B cell (primary cell): ENCODE data around the gene OST4. TPM values are rescaled to one million over a fixed set of nuclear protein-coding genes. Genes with fewer than 3 reads are reported as not detected.
"Not testable (repeated sequence)": the region's sequence is repeated elsewhere in the genome, so short reads cannot be mapped to it uniquely, and the experiment has no call there.

Experiments used
- ATAC-seq: fragments of 200-7000 bp; cut with Tn5 transposase; one replicate; pipeline ENCODE4 v1.10.0; 2021; ENCODE audit warnings: low read depth, mild to moderate bottlenecking, moderate number of reproducible peaks, moderate library complexity
- CTCF ChIA-PET: fragments of 350-600 bp; sonication (Branson Sonifier 250); formaldehyde crosslinking; loops from one replicate; lab custom pipeline; 2021; ENCODE audit warnings: antibody characterized with exemption, inconsistent platforms; lab: Charles Lee
- POLR2A ChIA-PET: fragments of 350-600 bp; sonication (Branson Sonifier 250); formaldehyde crosslinking; loops from one replicate; lab custom pipeline; 2021; ENCODE audit warnings: antibody characterized with exemption; lab: Charles Lee
- DNase-seq: peaks from one replicate; pipeline ENCODE4 v3.0.0; 2013
- H2AFZ ChIP-seq: 2 replicates; pipeline ENCODE4 v1.6.1; 2012; ENCODE audit warnings: mild to moderate bottlenecking, low read depth, low read length; ENCODE audit not compliant: insufficient read depth, poor library complexity, severe bottlenecking
- H3K27ac ChIP-seq, 2 donors: 1 replicate in 1 of 2; 2 replicates in 1 of 2; pipeline ENCODE4 v1.5.1; 2012 to 2013; ENCODE audit warnings: low read length in 2 of 2, mild to moderate bottlenecking in 2 of 2, moderate library complexity in 1 of 2
- H3K27me3 ChIP-seq, 4 experiments: fragments of 200-600 bp in 1 of 4; sonication (generic) in 1 of 4; replicated peaks in 1 of 4; 1 replicate in 2 of 4; 2 replicates in 2 of 4; pipeline versions ENCODE4 v1.6.1 to v1.7.0; 2013 to 2016; ENCODE audit warnings: low read length in 3 of 4, mild to moderate bottlenecking in 2 of 4, mixed read lengths in 1 of 4, moderate library complexity in 1 of 4; ENCODE audit not compliant: insufficient read depth in 4 of 4, control insufficient read depth in 3 of 4; ENCODE audit errors: control extremely low read depth in 1 of 4
- H3K36me3 ChIP-seq, 2 experiments: replicated peaks in 1 of 2; 1 replicate in 1 of 2; 2 replicates in 1 of 2; pipeline versions ENCODE4 v1.6.1 to v1.7.1; 2013; ENCODE audit warnings: low read length in 1 of 2; ENCODE audit not compliant: insufficient read depth in 2 of 2, control insufficient read depth in 1 of 2; ENCODE audit errors: control extremely low read depth in 1 of 2, extremely low read depth in 1 of 2
- H3K4me1 ChIP-seq, 2 donors: fragments of 200-600 bp in 1 of 2; sonication (generic) in 1 of 2; 1 replicate in 1 of 2; 2 replicates in 1 of 2; pipeline versions ENCODE4 v1.5.1 to v1.6.1; 2013 to 2017; ENCODE audit warnings: low read length in 2 of 2; ENCODE audit not compliant: control insufficient read depth in 2 of 2, insufficient read depth in 2 of 2
- H3K4me2 ChIP-seq: replicated peaks from 2 replicates; pipeline ENCODE3; 2012; ENCODE audit warnings: mild to moderate bottlenecking, low read depth, low read length; ENCODE audit not compliant: poor library complexity, severe bottlenecking
- H3K4me3 ChIP-seq, 5 experiments: fragments of 200-600 bp in 1 of 5; sonication (generic) in 1 of 5; 1 replicate in 3 of 5; 2 replicates in 2 of 5; pipeline versions ENCODE4 v1.5.1 to v1.7.0; 2011 to 2016; ENCODE audit warnings: low read length in 4 of 5, mild to moderate bottlenecking in 4 of 5, low read depth in 2 of 5, control low read depth in 1 of 5, moderate library complexity in 1 of 5; ENCODE audit not compliant: insufficient read depth in 1 of 5; ENCODE audit errors: control extremely low read depth in 1 of 5, extremely low read depth in 1 of 5
- H3K79me2 ChIP-seq: fragments of 200-600 bp; sonication (generic); one replicate; pipeline ENCODE4 v1.6.0; 2016; ENCODE audit warnings: low read length; ENCODE audit not compliant: control insufficient read depth, insufficient read depth
- H3K9ac ChIP-seq: fragments of 200-600 bp; sonication (generic); 2 replicates; pipeline ENCODE4 v1.6.1; 2017; ENCODE audit warnings: mild to moderate bottlenecking, low read length, moderate library complexity
- H3K9me3 ChIP-seq, 3 donors: one replicate each; pipeline versions ENCODE4 v1.6.1 to v1.7.1; 2013; ENCODE audit warnings: low read length in 2 of 3; ENCODE audit not compliant: control insufficient read depth in 2 of 3, insufficient read depth in 1 of 3; ENCODE audit errors: control extremely low read depth in 1 of 3
- H4K20me1 ChIP-seq: 2 replicates; pipeline ENCODE4 v1.6.0; 2012; ENCODE audit warnings: mild to moderate bottlenecking, low read length; ENCODE audit not compliant: insufficient read depth, control insufficient read depth, poor library complexity, severe bottlenecking
- H3K27ac Mint-ChIP-seq: one replicate; pipeline ENCODE4 v1.8.0; 2021; ENCODE audit warnings: mixed read lengths
- H3K27me3 Mint-ChIP-seq: one replicate; pipeline ENCODE4 v1.8.0; 2021; ENCODE audit warnings: mixed read lengths
- H3K4me1 Mint-ChIP-seq: one replicate; pipeline ENCODE4 v1.8.0; 2021; ENCODE audit warnings: mixed read lengths
- H3K4me3 Mint-ChIP-seq: one replicate; pipeline ENCODE4 v1.8.0; 2021; ENCODE audit warnings: mixed read lengths
- H3K9me3 Mint-ChIP-seq: one replicate; pipeline ENCODE4 v1.8.0; 2022; ENCODE audit warnings: mixed read lengths; ENCODE audit not compliant: insufficient read depth
- EZH2 ChIP-seq: IDR thresholded peaks from 2 replicates; pipeline ENCODE4 v1.6.1; 2012; ENCODE audit warnings: borderline replicate concordance, low read depth, mild to moderate bottlenecking, moderate library complexity, low read length; ENCODE audit not compliant: insufficient read depth, poor library complexity, severe bottlenecking
- WGBS: methylation state at CpG from one replicate; pipeline ENCODE4 v1.1.5; 2013; ENCODE audit warnings: missing lambda C conversion rate; ENCODE audit not compliant: insufficient coverage; 5-methylcytosine and 5-hydroxymethylcytosine counted together
- intact Hi-C: fragments of 100-400 bp; cut with micrococcal nuclease; formaldehyde crosslinking; loops from one replicate; pipeline ENCODE4 v1.10.0; 2022
- polyA plus RNA-seq: library from polyadenylated mRNA; depleted of rRNA; stranded (reverse); fragments of >200 nt; gene quantifications from 2 replicates; pipeline ENCODE4 v1.2.3, GENCODE V29; 2012
- total RNA-seq, 2 donors: library from RNA; stranded (reverse); fragments of 120-200 nt in 1 of 2; gene quantifications; 1 replicate in 1 of 2; 2 replicates in 1 of 2; pipeline versions ENCODE4 v1.2.3 to v1.2.4, GENCODE V29; 2013 to 2022
- TF ChIP-seq, protein P1 (sequence below): fragments of 200-600 bp; IDR thresholded peaks from one replicate; pipeline ENCODE4 v1.8.0; 2022; ENCODE audit warnings: antibody characterized with exemption, mild to moderate bottlenecking

Gene OST4
- total and polyA plus RNA-seq, 2 donors (not counting 1 experiment from before 2014, with no cell fraction given): 195 to 257 TPM

DNA sequence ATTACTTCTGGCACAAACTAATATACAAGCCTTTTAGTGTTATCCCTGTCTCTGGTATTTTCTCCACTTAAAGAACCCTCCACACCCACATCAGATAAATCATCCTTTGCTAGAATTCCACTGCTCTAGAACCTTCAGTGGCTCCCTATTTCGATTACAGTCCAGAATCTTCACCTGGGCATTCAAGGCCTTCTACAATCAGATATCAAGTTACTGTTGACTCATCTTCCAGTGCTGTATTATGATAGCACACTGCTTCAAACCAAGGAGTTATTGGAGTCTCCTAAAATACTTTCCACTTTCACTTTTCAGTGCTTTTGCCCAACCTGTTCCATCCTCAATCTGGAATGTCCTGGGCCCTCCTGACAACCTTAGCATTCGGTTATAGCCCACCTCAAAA, 44.1 kb upstream of the OST4 start:
- H3K9me3 Mint-ChIP-seq: no peaks in the 10 kb centered on the region
- H3K9me3 ChIP-seq: peaks cover 0 to 9% (median 0%) of the 10 kb centered on the region in 3 donors
- CTCF ChIA-PET: no interaction called here
- WGBS: 90% methylated on average over 2 of the region's 2 CpGs
- no peak for DNase-seq
- TF ChIP-seq, protein P1, sequence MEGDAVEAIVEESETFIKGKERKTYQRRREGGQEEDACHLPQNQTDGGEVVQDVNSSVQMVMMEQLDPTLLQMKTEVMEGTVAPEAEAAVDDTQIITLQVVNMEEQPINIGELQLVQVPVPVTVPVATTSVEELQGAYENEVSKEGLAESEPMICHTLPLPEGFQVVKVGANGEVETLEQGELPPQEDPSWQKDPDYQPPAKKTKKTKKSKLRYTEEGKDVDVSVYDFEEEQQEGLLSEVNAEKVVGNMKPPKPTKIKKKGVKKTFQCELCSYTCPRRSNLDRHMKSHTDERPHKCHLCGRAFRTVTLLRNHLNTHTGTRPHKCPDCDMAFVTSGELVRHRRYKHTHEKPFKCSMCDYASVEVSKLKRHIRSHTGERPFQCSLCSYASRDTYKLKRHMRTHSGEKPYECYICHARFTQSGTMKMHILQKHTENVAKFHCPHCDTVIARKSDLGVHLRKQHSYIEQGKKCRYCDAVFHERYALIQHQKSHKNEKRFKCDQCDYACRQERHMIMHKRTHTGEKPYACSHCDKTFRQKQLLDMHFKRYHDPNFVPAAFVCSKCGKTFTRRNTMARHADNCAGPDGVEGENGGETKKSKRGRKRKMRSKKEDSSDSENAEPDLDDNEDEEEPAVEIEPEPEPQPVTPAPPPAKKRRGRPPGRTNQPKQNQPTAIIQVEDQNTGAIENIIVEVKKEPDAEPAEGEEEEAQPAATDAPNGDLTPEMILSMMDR: no peak
- TF ChIP-seq EZH2: no peak
- peaks cover 8% of the 10 kb centered on the region for H3K4me1 Mint-ChIP-seq
- no peak for ATAC-seq
- H3K36me3 ChIP-seq: no peaks in the 10 kb centered on the region
- H3K27ac Mint-ChIP-seq: no peak overlapping the region
- no peak overlapping the region for H3K4me3 ChIP-seq
- H3K4me3 Mint-ChIP-seq: no peak overlapping the region
- H3K27me3 Mint-ChIP-seq: peaks cover 23% of the 10 kb centered on the region
- H3K9ac ChIP-seq: no peak overlapping the region
- H3K4me2 ChIP-seq: no peak overlapping the region
- no peaks in the 10 kb centered on the region for H3K79me2 ChIP-seq
- peaks cover 0 to 26% (median 12%) of the 10 kb centered on the region in 4 experiments for H3K27me3 ChIP-seq
- intact Hi-C loops: no loop called here
- H2AFZ ChIP-seq: no peak overlapping the region
- POLR2A ChIA-PET: interaction anchor here (0.7 kb wide), 1 partner anchor 118 kb away, joined by 6 read pairs; no protein-coding TSS in a partner anchor
- H3K4me1 ChIP-seq: peaks cover 9 to 12% of the 10 kb centered on the region in 2 donors
- H4K20me1 ChIP-seq: no peaks in the 10 kb centered on the region
- H3K27ac ChIP-seq: no peak overlapping the region

DNA sequence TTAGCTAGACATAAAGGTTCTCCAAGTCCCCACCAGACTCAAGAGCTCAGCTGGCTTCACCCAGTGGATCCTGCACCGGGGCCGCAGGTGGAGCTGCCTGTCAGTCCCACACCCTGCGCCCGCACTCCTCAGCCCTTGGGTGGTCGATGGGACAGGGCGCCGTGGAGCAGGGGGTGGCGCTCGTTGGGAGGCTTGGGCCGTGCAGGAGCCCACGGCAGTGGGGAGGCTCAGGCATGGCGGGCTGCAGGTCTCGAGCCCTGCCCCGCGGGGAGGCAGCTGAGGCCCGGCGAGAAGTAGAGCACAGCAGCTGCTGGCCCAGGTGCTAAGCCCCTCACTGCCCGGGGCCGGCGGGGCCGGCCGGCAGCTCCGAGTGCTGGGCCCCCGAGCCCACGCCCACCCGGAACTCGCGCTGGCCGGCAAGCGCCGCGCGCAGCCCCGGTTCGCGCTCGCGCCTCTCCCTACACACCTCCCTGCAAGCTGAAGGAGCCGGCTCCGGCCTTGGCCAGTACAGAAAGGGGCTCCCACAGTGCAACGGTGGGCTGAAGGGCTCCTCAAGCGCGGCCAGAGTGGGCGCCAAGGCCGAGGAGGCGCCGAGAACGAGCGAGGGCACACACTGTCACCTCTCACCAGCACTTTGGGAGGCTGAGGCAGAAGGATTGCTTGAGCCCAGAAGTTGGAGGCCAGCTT, 40.1 kb upstream of the OST4 start:
- H3K4me3 Mint-ChIP-seq, H3K4me1 Mint-ChIP-seq, H3K27ac Mint-ChIP-seq: not testable (repeated sequence)

DNA sequence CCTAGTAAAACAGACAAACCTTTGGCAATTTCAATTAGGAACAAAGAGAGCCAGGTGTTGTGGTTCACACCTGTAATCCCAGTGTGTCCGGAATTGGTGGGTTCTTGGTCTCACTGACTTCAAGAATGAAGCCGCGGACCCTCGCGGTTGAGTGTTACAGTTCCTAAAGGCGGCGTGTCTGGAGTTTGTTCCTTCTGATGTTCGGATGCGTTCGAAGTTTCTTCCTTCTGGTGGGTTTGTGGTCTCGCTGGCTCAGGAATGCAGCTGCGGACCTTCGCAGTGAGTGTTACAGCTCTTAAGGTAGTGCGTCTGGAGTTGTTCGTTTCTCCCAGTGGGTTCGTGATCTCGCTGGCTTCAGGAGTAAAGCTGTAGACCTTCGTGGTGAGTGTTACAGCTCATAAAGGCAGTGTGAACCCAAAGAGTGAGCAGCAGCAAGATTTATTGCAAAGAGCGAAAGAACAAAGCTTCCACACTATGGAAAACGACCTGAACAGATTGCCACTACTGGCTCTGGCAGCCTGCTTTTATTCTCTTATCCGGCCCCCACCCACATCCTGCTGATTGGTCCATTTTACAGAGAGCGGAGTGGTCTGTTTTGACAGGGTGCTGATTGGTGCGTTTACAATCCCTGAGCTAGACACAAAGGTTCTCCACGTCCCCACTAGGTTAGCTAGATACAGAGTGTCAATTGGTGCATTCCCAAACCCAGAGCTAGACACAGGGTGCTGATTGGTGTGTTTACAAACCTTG, 39.3 kb upstream of the OST4 start:
- H3K4me3 Mint-ChIP-seq, H3K36me3 ChIP-seq, H3K4me3 ChIP-seq, H2AFZ ChIP-seq, intact Hi-C loops, DNase-seq, H3K79me2 ChIP-seq, H3K9ac ChIP-seq, H3K27ac Mint-ChIP-seq, H3K4me2 ChIP-seq, H4K20me1 ChIP-seq, ATAC-seq, H3K27ac ChIP-seq, H3K4me1 ChIP-seq, H3K4me1 Mint-ChIP-seq, H3K27me3 ChIP-seq, POLR2A ChIA-PET, H3K27me3 Mint-ChIP-seq, H3K9me3 Mint-ChIP-seq, H3K9me3 ChIP-seq: not testable (repeated sequence)
- 98% methylated on average over 20 of the region's 24 CpGs for WGBS
- CTCF ChIA-PET: interaction anchor here (1.3 to 1.5 kb wide), 2 partner anchors 10 to 13 kb away, joined by 4 to 6 read pairs; no protein-coding TSS in a partner anchor

More for the DNA sequence above, 40.1 kb upstream of the OST4 start:
- H3K4me2 ChIP-seq, H3K4me1 ChIP-seq, H3K27me3 Mint-ChIP-seq, DNase-seq, H4K20me1 ChIP-seq, H3K27me3 ChIP-seq, H3K4me3 ChIP-seq, H2AFZ ChIP-seq, H3K79me2 ChIP-seq, H3K36me3 ChIP-seq, intact Hi-C loops, H3K27ac ChIP-seq, ATAC-seq, H3K9ac ChIP-seq, H3K9me3 Mint-ChIP-seq, H3K9me3 ChIP-seq, POLR2A ChIA-PET: not testable (repeated sequence)
- 96% methylated on average over 48 of the region's 49 CpGs for WGBS
- CTCF ChIA-PET: interaction anchor here (1.3 to 1.5 kb wide), 2 partner anchors 11 to 13 kb away, joined by 4 to 6 read pairs; no protein-coding TSS in a partner anchor
